Measurements from ENCODE around the gene PDLIM1. TPM values are rescaled to one million over a fixed set of nuclear protein-coding genes. Genes with fewer than 3 reads are reported as not detected.
"Not testable (repeated sequence)": the region's sequence is repeated elsewhere in the genome, so short reads cannot be mapped to it uniquely, and the experiment has no call there.

PDLIM1 gene
- total and polyA plus RNA-seq, 2 experiments from 2014 or later = 75.7 to 335 TPM

DNA sequence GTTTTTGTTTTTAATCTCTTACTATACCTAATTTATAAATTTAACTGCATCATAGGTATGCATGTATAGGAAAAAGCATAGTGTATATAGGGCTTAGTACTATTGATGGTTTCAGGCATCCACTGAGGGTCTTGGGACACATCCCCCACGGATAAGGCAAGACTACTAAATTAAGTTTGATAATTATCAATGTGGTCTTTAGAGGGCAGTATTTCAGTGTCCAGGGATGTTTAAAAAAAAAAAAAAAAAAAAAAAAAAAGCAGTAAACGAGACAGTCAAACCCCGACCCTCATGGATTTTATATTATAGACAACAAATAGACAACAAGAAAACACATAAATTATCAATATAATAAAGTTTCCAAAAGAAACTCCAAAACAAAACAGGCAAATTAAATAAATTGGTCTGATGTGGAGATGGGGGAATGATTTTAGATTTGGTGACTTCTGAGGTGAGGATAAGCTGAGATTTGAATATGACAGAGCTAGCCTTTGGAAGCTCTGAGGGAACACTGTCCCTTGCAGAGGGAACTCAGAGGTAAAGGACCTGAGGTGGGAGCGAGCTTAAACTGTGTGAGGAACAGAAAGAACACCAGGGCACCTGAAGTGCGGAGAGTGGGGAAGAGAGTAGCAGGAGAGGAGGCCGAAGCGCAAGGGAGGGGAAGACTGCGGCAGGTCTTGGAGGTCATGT is 82.0 kb downstream of the PDLIM1 start:
- Histone ChIP-seq H3K36me3 (no peaks in the 10 kb centered on the region), H3K4me1 (ENCODE audit: low read depth) (no peaks in the 10 kb centered on the region), H3K27me3 (no peaks in the 10 kb centered on the region), H3K27ac (no peak overlapping the region), H3K4me3 (no peak overlapping the region), H3K9me3 (ENCODE audit: low read depth) (no peaks in the 10 kb centered on the region)
- TF ChIP-seq, protein P1, sequence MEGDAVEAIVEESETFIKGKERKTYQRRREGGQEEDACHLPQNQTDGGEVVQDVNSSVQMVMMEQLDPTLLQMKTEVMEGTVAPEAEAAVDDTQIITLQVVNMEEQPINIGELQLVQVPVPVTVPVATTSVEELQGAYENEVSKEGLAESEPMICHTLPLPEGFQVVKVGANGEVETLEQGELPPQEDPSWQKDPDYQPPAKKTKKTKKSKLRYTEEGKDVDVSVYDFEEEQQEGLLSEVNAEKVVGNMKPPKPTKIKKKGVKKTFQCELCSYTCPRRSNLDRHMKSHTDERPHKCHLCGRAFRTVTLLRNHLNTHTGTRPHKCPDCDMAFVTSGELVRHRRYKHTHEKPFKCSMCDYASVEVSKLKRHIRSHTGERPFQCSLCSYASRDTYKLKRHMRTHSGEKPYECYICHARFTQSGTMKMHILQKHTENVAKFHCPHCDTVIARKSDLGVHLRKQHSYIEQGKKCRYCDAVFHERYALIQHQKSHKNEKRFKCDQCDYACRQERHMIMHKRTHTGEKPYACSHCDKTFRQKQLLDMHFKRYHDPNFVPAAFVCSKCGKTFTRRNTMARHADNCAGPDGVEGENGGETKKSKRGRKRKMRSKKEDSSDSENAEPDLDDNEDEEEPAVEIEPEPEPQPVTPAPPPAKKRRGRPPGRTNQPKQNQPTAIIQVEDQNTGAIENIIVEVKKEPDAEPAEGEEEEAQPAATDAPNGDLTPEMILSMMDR (IDR thresholded peaks at IDR 0.05; ENCODE audit: low read depth, low read length) = peak; percentile 31
- peak; percentile 14 to 26 for DNase-seq (ENCODE audit: low read depth in 1 of 2, low spot score in 1 of 2)

DNA sequence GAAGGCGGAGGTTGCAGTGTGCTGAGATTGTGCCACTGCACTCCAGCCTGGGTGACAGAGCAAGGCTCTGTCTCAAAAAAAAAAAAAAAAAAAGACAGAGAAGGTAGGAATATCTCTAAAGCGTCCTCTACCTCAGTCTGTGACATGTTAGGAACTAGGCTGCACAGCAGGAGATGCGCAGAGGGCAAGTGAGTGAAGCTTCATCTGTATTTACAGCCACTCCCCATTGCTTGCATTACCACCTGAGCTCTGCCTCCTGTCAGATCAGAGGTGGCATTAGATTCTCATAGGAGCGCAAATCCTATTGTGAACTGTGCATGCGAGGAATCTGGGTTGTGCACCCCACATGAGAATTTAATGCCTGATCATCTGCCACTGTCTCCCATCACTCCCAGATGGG is 87.9 kb downstream of the PDLIM1 start:
- not testable (repeated sequence) for H3K27ac ChIP-seq; H3K4me1 ChIP-seq (ENCODE audit: low read depth); H3K9me3 ChIP-seq (ENCODE audit: low read depth); H3K27me3 ChIP-seq; H3K36me3 ChIP-seq; DNase-seq (ENCODE audit: low read depth in 1 of 2, low spot score in 1 of 2); H3K4me3 ChIP-seq

DNA sequence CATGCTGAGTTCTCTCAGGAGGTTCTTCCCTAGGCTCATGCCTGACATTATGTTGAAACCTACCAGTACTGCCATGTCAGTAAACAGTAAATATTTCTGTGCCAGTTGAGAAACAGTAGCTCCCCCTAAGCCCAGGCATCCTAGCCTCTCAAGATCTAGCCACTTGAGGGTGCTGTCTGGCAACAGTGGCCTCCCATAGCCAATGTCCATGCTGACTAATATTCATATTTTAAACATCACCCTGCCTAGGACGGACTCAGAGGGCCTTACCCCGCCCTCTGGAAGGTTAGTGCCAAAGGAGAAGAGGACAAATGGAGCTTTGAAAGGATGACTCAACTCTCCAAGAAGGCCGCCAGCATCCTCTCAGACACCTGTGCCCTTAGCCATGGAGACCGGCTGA is 89.1 kb downstream of the PDLIM1 start:
- Histone ChIP-seq H3K27me3 (no peaks in the 10 kb centered on the region), H3K4me3 (no peak overlapping the region), H3K9me3 (ENCODE audit: low read depth) (no peaks in the 10 kb centered on the region), H3K4me1 (ENCODE audit: low read depth) (no peaks in the 10 kb centered on the region), H3K27ac (no peak overlapping the region), H3K36me3 (no peaks in the 10 kb centered on the region)
- TF ChIP-seq, protein P1 (IDR thresholded peaks at IDR 0.05; ENCODE audit: low read depth, low read length) = peak; percentile 36
- DNase-seq (ENCODE audit: low read depth in 1 of 2, low spot score in 1 of 2) = peak in 1 of 2 donors; percentile 37

DNA sequence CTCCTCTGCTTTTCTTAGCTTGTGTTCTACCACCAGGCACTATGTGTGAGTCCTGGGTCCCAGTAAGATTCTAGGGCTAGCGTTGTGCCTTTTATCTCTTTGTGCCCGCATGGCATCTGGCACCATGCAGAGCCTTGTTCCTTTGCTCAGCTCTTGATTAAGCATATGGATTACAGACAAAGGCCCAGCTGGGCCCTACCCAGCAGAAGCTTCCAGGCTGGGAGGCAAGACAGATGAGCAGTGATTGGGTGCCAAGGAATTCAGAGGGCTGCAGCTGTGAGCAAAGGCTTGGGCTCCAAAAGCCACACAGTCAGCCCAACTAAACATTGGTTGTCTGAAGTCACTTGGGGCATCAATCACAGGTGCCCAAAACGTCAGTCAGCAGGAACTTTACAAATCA is 94.8 kb downstream of the PDLIM1 start:
- DNase-seq (ENCODE audit: low read depth in 1 of 2, low spot score in 1 of 2) = no peak
- TF ChIP-seq, protein P1 (IDR thresholded peaks at IDR 0.05; ENCODE audit: low read depth, low read length) = no peak
- no peak overlapping the region for H3K4me3 ChIP-seq
- no peaks in the 10 kb centered on the region for H3K9me3 ChIP-seq (ENCODE audit: low read depth)
- H3K27me3 ChIP-seq = no peaks in the 10 kb centered on the region
- H3K27ac ChIP-seq = no peak overlapping the region
- H3K36me3 ChIP-seq = no peaks in the 10 kb centered on the region
- no peaks in the 10 kb centered on the region for H3K4me1 ChIP-seq (ENCODE audit: low read depth)

DNA sequence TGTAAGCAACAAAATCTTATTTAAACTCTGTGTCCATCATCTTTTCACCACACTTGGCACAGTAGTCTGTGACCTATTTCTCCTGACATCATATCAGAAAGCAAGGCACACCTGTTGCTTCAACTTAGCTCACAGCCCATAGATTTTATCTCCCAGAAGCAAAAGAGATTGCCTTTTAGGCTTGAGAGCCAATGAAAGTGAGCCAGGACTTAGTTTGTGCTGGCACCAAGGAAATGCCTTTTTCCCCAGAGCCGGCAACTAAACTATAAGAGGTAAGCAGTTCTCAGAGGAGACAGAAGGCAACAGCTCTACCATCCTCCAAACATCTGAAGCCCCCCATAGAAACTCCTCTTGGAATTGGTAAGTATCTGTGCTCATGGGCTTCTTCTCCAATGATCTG is 96.9 kb downstream of the PDLIM1 start, which contains the start of gene ACSM6:
Gene ACSM6, plus strand, starts transcription at position 295 of the 400 bp plus-strand sequence. CDS start 248 bp downstream, outside the sequence.
- no peaks in the 10 kb centered on the region for H3K9me3 ChIP-seq (ENCODE audit: low read depth)
- no peaks in the 10 kb centered on the region for H3K27me3 ChIP-seq
- H3K4me3 ChIP-seq = no peak within 1 kb of the TSS
- TF ChIP-seq, protein P1 (IDR thresholded peaks at IDR 0.05; ENCODE audit: low read depth, low read length) = no peak
- H3K4me1 ChIP-seq (ENCODE audit: low read depth) = no peaks in the 10 kb centered on the region
- no peak for DNase-seq (ENCODE audit: low read depth in 1 of 2, low spot score in 1 of 2)
- no peaks in the 10 kb centered on the region for H3K36me3 ChIP-seq
- H3K27ac ChIP-seq = no peak within 1 kb of the TSS

DNA sequence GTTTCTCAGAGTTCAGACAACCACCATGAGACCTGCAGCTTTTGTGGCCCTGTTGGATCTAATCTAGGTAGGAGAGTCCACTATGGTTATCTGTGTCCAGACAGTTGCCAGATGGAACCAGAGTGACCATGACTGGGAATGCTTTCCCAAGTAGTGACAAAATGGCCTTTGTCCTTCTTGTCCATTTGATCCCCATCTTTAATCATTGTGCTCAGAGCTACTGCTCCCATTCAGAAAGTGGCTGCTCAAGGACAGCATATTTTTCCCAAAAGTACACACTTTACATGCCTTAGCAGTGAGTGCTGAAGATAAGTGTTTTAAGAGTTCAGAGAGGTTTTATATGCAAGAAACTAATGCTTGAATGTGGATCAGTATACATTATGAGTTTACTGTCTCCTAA is 102.2 kb downstream of the PDLIM1 start:
- no peak for DNase-seq (ENCODE audit: low read depth in 1 of 2, low spot score in 1 of 2)
- H3K36me3 ChIP-seq = no peaks in the 10 kb centered on the region
- H3K4me3 ChIP-seq = no peak overlapping the region
- H3K27ac ChIP-seq = no peak overlapping the region
- TF ChIP-seq, protein P1 (IDR thresholded peaks at IDR 0.05; ENCODE audit: low read depth, low read length) = no peak
- no peaks in the 10 kb centered on the region for H3K4me1 ChIP-seq (ENCODE audit: low read depth)
- no peaks in the 10 kb centered on the region for H3K27me3 ChIP-seq
- no peaks in the 10 kb centered on the region for H3K9me3 ChIP-seq (ENCODE audit: low read depth)
